ENCODE data around the gene CDC14C. TPM values are rescaled to one million over a fixed set of nuclear protein-coding genes. Genes with fewer than 3 reads are reported as not detected.

Gene CDC14C
- total RNA-seq, 1 donor from 2014 or later, result 0.06 TPM

DNA sequence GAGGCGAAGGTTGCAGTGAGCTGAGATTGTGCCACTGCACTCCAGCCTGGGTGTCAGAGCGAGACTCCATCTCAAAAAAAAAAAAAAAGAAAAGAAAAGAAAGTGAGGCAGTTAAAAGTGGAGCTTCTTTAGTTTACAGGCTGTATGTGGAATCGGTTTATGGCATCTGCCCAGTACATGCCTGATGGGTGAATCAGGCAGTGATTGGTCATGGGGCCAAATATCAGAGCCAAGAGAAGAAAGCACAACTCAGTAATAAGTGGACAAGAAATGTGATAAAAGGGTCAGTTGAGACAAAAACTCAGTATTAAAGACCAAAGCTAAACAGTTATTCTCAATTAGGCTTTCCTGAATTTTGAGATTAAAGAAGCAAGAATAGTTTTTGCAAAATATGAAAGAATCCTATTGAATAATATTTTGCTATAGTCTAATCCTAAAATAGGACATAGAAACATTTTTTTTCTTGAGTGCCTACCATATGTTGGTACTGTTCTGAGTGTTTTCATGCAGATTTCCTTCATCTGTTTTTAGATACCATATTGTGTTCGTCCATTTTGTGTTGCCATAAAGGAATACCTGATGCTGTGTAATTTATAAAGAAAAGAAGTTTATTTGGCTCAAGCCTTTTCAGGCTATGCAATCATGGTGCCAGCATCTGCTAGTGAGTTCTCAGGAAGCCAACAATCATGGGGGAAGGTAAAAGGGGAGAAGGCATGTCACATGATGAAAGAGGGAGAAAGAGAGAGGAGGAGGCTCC, 14.4 kb downstream of the CDC14C start:
- DNase-seq (ENCODE audit: low read depth), result no peak
- no peak overlapping the region for H3K4me3 ChIP-seq (ENCODE audit: low read depth, low read length)
- no peak for TF ChIP-seq CTCF (conservative IDR thresholded peaks at IDR 0.05; ENCODE audit: low read depth, low read length)

DNA sequence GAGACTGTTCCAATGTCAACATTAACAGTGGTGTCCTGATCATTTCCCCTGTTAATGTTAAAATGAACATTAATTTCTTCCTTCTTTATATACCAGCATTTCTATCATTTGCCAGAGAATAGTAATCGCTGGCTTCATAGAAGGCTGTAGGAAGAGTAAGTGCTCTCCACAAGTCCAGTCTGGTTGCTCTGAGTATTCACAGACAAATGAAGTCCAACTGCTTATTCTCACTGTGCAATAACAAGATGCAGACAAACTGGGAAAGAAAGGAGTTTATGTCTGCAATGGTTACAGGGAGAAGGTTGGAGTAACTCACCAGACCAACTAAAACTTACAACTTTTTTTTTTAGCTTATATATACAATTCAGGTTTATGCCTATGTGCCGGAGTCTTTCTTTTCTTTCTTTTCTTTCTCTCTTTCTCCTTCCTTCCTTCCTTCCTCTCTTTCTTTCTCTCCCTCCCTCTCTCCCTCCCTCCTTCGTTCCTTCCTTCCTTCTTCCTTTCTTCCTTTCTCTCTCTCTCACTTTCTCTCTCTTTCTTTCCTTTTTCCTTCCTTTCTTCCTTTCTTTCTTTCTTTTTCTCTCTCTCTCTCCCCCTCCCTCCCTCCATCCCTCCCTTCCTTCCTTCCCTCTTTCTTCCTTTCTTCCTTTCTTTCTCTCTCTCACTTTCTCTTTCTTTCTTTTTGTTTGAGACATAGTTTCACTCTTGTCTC, 19.1 kb downstream of the CDC14C start:
- TF ChIP-seq CTCF (conservative IDR thresholded peaks at IDR 0.05; ENCODE audit: low read depth, low read length), result no peak
- no peak overlapping the region for H3K4me3 ChIP-seq (ENCODE audit: low read depth, low read length)
- DNase-seq (ENCODE audit: low read depth), result no peak

GRCh38 chr7:48955916-48956315, 31.6 kb downstream of the CDC14C start:
- TF ChIP-seq CTCF (conservative IDR thresholded peaks at IDR 0.05; ENCODE audit: low read depth, low read length), result no peak
- no peak overlapping the region for H3K4me3 ChIP-seq (ENCODE audit: low read depth, low read length)
- DNase-seq (ENCODE audit: low read depth), result no peak

DNA sequence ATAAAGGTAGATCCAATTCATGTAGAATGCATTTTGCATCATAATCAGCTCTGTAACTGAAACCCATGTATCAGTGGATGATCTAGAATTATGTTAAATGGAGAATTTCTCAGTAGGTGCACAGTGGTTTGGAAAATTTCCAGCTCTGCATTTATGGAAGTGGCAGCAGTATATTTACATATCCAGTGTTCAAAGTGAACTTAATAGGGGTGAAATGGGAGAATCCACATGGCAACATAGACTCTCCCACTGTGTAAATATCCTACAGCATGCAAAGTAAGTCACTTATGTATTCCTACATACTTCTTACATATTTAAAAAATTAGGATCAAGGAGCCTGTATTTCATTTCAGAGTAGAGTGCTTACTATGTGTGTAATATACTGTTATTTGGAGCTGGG, 35.3 kb downstream of the CDC14C start:
- no peak overlapping the region for H3K4me3 ChIP-seq (ENCODE audit: low read depth, low read length)
- TF ChIP-seq CTCF (conservative IDR thresholded peaks at IDR 0.05; ENCODE audit: low read depth, low read length), result no peak
- DNase-seq (ENCODE audit: low read depth), result no peak

GRCh38 chr7:48962821-48963505, 38.6 kb downstream of the CDC14C start:
- DNase-seq (ENCODE audit: low read depth), result no peak
- no peak overlapping the region for H3K4me3 ChIP-seq (ENCODE audit: low read depth, low read length)
- no peak for TF ChIP-seq CTCF (conservative IDR thresholded peaks at IDR 0.05; ENCODE audit: low read depth, low read length)

- no peak overlapping the region for H3K4me3 ChIP-seq (ENCODE audit: low read depth, low read length)
- no peak for TF ChIP-seq CTCF (conservative IDR thresholded peaks at IDR 0.05; ENCODE audit: low read depth, low read length)
- no peak for DNase-seq (ENCODE audit: low read depth)
These were observed 39.7 kb downstream of the CDC14C start for GRCh38 chr7:48964074-48964473.

Measured in epithelial cell of proximal tubule (primary cell).